BLaER1 treated with 17β-estradiol and CSF1 and Interleukin-3, amounts not matched to agents 10 nM and 100 nM (cell line): ENCODE measurements around the gene SENP2.
"Not testable (repeated sequence)": the region's sequence is repeated elsewhere in the genome, so short reads cannot be mapped to it uniquely, and the experiment has no call there.

Source experiments
- H3K27ac ChIP-seq, 11 experiments: shearing (Covaris generic); formaldehyde crosslinking; 2 replicates each; pipeline ENCODE4 v1.8.1; 2022
- H3K27me3 ChIP-seq, 11 experiments: shearing (Covaris generic); formaldehyde crosslinking; 2 replicates each; pipeline ENCODE4 v1.8.1; 2022
- H3K36me3 ChIP-seq, 11 experiments: shearing (Covaris generic); formaldehyde crosslinking; 2 replicates each; pipeline ENCODE4 v1.8.1; 2022
- H3K4me1 ChIP-seq, 10 experiments: shearing (Covaris generic); formaldehyde crosslinking; 2 replicates each; pipeline ENCODE4 v1.8.1; 2022
- H3K4me2 ChIP-seq, 11 experiments: shearing (Covaris generic); formaldehyde crosslinking; 2 replicates each; pipeline ENCODE4 v1.8.1; 2022
- H3K4me3 ChIP-seq, 10 experiments: shearing (Covaris generic); formaldehyde crosslinking; 2 replicates each; pipeline ENCODE4 v1.8.1; 2022
- H3K9ac ChIP-seq, 11 experiments: shearing (Covaris generic); formaldehyde crosslinking; 2 replicates each; pipeline ENCODE4 v1.8.1; 2022
- H3K9me3 ChIP-seq, 11 experiments: shearing (Covaris generic); formaldehyde crosslinking; replicated peaks in 1 of 11; 2 replicates each; pipeline ENCODE4 v1.8.1; 2022
- H4K20me1 ChIP-seq, 11 experiments: shearing (Covaris generic); formaldehyde crosslinking; 2 replicates each; pipeline ENCODE4 v1.8.1; 2022
- Cebpa-rat ChIP-seq, 11 experiments: shearing (Covaris generic); IDR thresholded peaks; 2 replicates each; pipeline ENCODE4 v1.8.1; 2022

Gene SENP2

DNA sequence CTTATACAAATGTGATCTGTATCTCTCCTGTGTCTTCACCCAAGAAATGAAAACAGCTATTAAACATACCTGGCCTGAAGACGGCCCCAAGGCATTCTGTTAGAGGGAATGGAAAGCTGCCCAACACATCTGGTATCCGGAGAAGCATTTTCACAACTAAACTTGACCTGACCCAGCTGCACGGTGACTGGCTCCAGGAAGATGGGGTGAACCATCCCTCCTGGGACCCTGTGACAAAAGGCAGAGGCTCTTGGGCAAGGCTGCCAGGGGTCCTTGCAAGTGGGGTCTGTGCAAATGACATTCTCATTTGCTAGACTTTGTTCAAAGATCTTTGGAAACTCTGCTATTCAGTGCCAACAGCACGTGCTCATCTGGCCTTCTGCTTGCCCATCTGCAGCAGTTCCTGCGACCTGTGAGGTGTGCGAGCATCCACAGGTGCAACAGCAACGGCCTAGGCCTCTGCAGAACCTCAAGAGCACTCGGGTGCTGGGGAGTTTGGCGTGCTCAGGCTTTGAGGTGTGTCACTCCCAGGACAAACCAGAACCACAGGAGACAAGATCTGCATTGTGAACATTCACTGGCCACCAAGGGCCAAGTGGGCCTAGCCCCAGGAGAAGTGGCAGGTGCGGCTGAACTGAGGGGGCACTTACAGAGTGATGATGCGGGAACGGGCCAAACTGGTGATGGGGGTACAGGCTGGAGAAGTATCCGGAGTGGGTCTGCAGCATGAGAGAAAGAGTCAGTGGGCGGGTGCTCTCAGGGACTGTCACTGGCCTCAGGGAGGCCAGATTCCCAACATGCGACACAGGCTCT lies 71.8 kb downstream of the SENP2 start:
- Histone ChIP-seq H3K9me3 (no peaks in the 10 kb centered on the region), H3K27me3 (no peaks in the 10 kb centered on the region), H3K27ac (no peak overlapping the region), H3K9ac (no peak overlapping the region), H3K4me3 (no peak overlapping the region), H4K20me1 (no peaks in the 10 kb centered on the region), H3K36me3 (no peaks in the 10 kb centered on the region), H3K4me1 (peaks cover 0 to 21% (median 8%) of the 10 kb centered on the region in 10 experiments; a peak in 13 of 20 replicates), H3K4me2 (no peak overlapping the region)
- TF ChIP-seq Cebpa-rat (IDR thresholded peaks at IDR 0.05): no peak

DNA sequence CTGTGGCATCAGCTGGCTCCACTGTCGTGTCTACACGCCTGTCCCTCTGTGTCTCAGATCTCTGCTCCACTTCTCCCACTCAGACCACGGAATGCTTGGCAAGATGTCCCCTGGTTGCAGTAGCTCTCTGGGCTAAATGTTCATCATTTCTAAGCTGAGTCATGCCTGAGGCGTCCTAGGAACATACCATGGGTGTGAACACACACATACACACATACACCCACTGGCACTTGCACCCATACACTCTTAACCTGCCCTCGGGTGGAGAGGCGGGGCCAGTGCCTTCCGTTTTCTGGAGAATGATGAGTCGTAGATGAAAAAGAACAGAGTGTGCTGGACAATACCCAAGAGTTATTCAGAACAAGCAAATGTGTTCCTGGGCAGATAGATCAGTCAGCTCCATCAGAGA lies 72.4 kb downstream of the SENP2 start:
- Histone ChIP-seq H3K36me3 (no peaks in the 10 kb centered on the region), H3K9ac (no peak overlapping the region), H3K27ac (no peak overlapping the region), H3K9me3 (no peaks in the 10 kb centered on the region), H3K4me3 (no peak overlapping the region), H3K4me2 (peak overlapping the region in 2 of 11 experiments; percentile 3 to 52; a peak in 3 of 22 replicates), H3K4me1 (peaks cover 0 to 21% (median 8%) of the 10 kb centered on the region in 10 experiments; a peak in 13 of 20 replicates), H4K20me1 (no peaks in the 10 kb centered on the region), H3K27me3 (no peaks in the 10 kb centered on the region)
- no peak for TF ChIP-seq Cebpa-rat (IDR thresholded peaks at IDR 0.05)

DNA sequence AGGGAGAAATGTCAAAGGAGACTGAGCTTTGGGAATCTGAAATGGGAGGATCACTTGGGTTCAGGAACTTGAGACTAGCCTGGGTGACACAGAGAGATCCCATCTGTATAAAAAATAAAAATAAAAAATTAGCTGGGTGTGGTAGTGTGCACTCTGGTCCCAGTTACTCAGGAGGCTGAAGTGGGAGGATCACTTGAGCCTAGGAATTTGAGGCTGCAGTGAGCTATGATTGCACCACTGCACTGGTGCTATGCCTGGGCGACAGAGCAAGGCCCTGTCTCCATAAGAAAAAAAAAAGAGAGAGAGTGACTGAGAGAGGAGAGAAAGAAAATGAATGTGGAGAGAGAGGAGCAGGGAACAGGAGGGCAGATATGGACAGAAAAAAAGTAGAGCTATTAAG lies 72.8 kb downstream of the SENP2 start:
- Histone ChIP-seq H3K4me1 (peaks cover 0 to 21% (median 8%) of the 10 kb centered on the region in 10 experiments; a peak in 13 of 20 replicates), H3K9me3 (no peaks in the 10 kb centered on the region), H3K4me3 (no peak overlapping the region), H3K36me3 (no peaks in the 10 kb centered on the region), H3K27ac (no peak overlapping the region), H3K27me3 (no peaks in the 10 kb centered on the region), H4K20me1 (no peaks in the 10 kb centered on the region), H3K9ac (no peak overlapping the region), H3K4me2 (peak overlapping the region in 2 of 11 experiments; percentile 3 to 52; a peak in 3 of 22 replicates)
- TF ChIP-seq Cebpa-rat (IDR thresholded peaks at IDR 0.05): no peak

DNA sequence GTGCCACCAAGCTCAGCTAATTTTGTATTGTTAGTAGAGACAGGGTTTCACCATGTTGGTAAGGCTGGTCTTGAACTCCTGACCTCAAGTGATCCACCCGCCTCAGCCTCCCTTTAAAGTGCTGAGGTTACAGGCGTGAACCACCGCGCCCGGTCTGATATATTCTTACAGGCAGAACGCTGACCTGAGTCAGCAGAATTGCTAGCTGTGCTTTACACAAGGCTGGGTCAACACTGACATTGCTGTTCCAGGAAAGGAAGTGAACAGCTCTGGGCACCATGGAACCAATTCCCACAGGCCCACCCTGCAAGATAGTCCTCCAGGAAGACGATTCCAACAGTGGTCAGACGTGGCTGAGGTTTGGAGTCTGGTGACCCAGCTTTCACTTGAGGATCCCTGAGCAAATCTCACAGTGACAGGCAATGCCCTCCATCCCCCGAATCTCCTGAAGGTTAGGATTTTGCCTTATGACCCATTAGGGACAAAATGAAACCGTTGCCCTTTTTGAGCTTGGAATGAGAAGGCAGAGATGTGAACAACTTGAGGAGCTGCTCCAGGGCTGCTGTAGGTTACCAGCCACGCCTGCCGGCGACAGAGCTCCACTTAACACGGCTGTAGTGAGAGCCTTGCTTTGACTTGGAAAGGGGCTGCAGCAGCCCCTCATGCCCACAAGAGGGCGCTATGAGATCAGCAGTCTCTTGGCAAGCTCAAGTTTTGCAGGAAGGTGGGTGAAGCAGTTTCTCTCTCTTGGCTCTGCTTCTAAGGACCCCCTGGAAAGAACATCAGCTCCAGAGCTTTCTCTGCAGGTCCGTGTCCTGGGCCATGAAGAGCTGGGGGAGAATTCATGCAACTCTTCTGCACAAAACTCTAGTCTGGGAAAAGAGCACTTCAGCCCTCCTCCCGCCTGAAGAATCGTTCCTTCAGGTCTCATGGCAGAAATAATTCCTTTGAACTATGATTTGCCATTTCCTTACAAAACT lies 74.1 kb downstream of the SENP2 start:
- Histone ChIP-seq H3K27me3 (no peaks in the 10 kb centered on the region), H3K4me3 (no peak overlapping the region), H3K9me3 (no peaks in the 10 kb centered on the region), H3K36me3 (no peaks in the 10 kb centered on the region), H3K4me2 (peak overlapping the region in 10 of 11 experiments; percentile 5 to 79 (median 39); a peak in 14 of 22 replicates), H3K4me1 (peaks cover 0 to 21% (median 8%) of the 10 kb centered on the region in 10 experiments; a peak in 13 of 20 replicates), H4K20me1 (no peaks in the 10 kb centered on the region), H3K27ac (no peak overlapping the region), H3K9ac (no peak overlapping the region)
- TF ChIP-seq Cebpa-rat (IDR thresholded peaks at IDR 0.05): no peak

DNA sequence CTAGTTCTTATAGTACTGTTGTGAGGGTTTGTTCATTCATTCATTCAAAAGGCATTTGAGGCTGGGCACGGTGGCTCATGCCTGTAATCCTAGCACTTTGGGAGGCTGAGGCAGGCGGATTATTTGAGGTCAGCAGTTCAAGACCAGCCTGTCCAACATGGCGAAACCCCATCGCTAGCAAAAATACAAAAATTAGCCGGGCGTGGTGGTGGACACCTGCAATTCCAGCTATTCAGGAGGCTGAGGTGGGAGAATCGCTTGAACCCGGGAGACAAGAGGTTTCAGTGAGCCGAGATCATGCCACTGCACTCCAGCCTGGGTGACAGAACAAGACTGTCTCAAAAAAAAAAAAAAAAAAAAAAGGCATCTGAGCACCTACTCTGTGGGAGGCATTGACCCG lies 75.2 kb downstream of the SENP2 start:
- peaks cover 0 to 21% (median 8%) of the 10 kb centered on the region in 10 experiments; a peak in 13 of 20 replicates for H3K4me1 ChIP-seq
- not testable (repeated sequence) for H3K4me2 ChIP-seq, H3K9me3 ChIP-seq, H3K4me3 ChIP-seq, H3K27ac ChIP-seq, H3K36me3 ChIP-seq, H3K9ac ChIP-seq, H3K27me3 ChIP-seq, H4K20me1 ChIP-seq

DNA sequence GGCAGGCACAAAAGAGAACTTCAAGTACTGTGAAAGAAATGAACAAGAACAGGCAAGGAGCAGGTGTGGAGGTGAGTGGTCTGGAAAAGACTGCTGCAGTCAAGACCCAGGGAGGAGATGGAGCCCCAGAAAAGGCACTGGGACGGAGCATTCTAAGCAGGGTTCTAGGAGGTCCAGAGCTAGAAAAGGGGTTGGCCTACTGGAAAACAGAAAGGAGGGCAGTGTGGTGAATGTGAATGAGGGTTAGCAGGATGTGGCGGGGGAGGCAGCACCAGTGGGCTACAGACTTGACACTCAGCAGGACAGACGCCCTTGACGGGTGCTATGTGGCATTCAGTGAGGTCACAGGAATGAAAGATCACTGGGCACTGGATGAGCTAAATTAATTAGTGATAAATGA lies 75.7 kb downstream of the SENP2 start:
- H3K9me3 ChIP-seq: no peaks in the 10 kb centered on the region
- no peak overlapping the region for H3K9ac ChIP-seq
- no peak overlapping the region for H3K4me2 ChIP-seq
- TF ChIP-seq Cebpa-rat (IDR thresholded peaks at IDR 0.05): no peak
- no peaks in the 10 kb centered on the region for H3K27me3 ChIP-seq
- H3K4me3 ChIP-seq: no peak overlapping the region
- peaks cover 0 to 21% (median 8%) of the 10 kb centered on the region in 10 experiments; a peak in 13 of 20 replicates for H3K4me1 ChIP-seq
- no peaks in the 10 kb centered on the region for H3K36me3 ChIP-seq
- no peak overlapping the region for H3K27ac ChIP-seq
- H4K20me1 ChIP-seq: no peaks in the 10 kb centered on the region

DNA sequence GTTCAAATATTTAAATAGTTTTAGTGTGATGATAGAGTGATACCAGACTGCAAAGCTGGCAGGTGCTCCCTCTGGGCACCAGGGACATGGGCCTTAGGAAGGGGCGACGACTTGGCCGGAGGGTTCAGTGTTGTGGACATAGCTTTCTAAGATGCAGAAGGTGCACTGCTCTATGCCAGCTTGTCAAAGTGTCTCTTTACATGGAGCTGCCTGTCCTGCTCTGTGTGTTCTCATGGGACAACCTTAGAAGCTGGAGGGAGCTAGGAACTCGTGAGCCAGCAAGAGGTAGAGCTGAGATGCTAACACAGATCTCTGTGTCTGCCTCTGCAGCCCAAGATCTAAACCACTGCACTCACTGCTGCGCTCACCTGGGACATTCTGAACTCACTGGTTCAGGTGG lies 77.8 kb downstream of the SENP2 start:
- H3K4me3 ChIP-seq: no peak overlapping the region
- no peak overlapping the region for H3K4me2 ChIP-seq
- peaks cover 0 to 14% (median 8%) of the 10 kb centered on the region in 10 experiments; a peak in 13 of 20 replicates for H3K4me1 ChIP-seq
- H3K9me3 ChIP-seq: no peaks in the 10 kb centered on the region
- no peaks in the 10 kb centered on the region for H4K20me1 ChIP-seq
- H3K9ac ChIP-seq: no peak overlapping the region
- H3K27me3 ChIP-seq: no peaks in the 10 kb centered on the region
- TF ChIP-seq Cebpa-rat (IDR thresholded peaks at IDR 0.05): no peak
- no peaks in the 10 kb centered on the region for H3K36me3 ChIP-seq
- H3K27ac ChIP-seq: no peak overlapping the region

DNA sequence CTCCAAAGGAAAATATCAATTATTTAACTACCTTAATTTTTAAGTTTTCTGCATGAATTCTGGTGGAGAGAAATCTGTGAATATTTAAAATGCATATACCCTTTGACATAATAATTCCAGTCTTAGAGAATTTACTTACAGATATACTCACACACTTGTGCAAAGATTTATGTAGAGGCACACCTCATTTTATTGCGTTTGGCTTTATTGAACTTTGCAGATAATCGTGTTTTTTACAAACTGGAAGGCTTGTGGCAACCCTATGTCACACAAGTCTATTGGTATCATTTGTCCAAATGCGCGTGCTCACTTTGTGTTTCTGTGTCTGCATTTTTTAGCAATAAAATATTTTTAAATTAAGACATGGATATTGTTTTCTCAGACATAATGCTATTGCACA lies 81.5 kb downstream of the SENP2 start:
- TF ChIP-seq Cebpa-rat (IDR thresholded peaks at IDR 0.05): no peak
- Histone ChIP-seq H3K27ac (no peak overlapping the region), H3K9me3 (no peaks in the 10 kb centered on the region), H3K9ac (no peak overlapping the region), H3K27me3 (no peaks in the 10 kb centered on the region), H3K4me2 (no peak overlapping the region), H4K20me1 (no peaks in the 10 kb centered on the region), H3K4me3 (no peak overlapping the region), H3K36me3 (no peaks in the 10 kb centered on the region), H3K4me1 (no peaks in the 10 kb centered on the region)

DNA sequence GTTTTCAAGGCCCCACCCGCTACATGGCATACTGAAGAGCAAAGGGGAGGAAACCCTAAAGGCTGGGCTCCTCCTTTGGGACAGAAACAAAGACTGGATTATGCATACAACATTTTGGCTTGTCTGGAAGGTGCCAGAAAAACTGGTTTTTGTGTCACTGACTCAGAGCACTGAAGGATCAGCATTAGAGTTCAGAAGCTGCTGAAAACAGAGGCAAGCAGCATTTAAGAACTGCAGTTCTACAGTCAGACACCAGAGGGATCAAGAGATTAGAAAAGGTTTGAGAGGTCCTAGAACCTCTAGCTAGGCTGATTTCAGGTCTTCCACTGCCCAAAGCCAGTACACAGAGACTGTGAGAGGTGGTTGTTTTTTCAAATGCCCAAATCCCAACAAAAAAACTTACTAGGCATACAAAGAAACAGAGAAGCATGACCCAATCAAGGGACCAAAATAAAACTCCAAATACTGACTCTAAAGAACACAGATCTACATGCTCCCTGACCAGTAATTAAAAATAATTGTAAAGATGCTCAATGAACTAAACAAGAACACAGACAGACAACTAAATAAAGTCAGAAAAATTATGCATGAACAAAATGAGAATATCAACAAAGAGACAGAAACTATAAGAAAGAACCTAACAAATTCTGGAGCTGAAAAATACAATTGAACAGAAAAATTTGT lies 91.2 kb downstream of the SENP2 start:
- Histone ChIP-seq H3K4me1 (no peaks in the 10 kb centered on the region), H4K20me1 (no peaks in the 10 kb centered on the region), H3K4me3 (no peak overlapping the region), H3K9ac (no peak overlapping the region), H3K27me3 (no peaks in the 10 kb centered on the region), H3K27ac (no peak overlapping the region), H3K36me3 (peaks cover 0 to 8% (median 0%) of the 10 kb centered on the region in 11 experiments; a peak in 1 of 22 replicates), H3K9me3 (peaks cover 9 to 28% (median 20%) of the 10 kb centered on the region in 11 experiments; a peak in 21 of 22 replicates), H3K4me2 (no peak overlapping the region)
- TF ChIP-seq Cebpa-rat (IDR thresholded peaks at IDR 0.05): no peak
